HG02610 (cell line): ENCODE results near the gene SHROOM1.
"Not testable (repeated sequence)": the region's sequence is repeated elsewhere in the genome, so short reads cannot be mapped to it uniquely, and the experiment has no call there.

Experiments
- ATAC-seq: cut with Tn5 transposase; IDR thresholded peaks from one replicate; pipeline ENCODE4 v1.9.1; 2021; ENCODE audit warnings: mild to moderate bottlenecking, moderate library complexity; ENCODE audit not compliant: unreplicated experiment

Gene SHROOM1

GRCh38 chr5:132808448-132808847, 22.0 kb downstream of the SHROOM1 start:
- no peak for ATAC-seq

- no peak for ATAC-seq
Observed at GRCh38 chr5:132807163-132807838, 23.1 kb downstream of the SHROOM1 start.

DNA sequence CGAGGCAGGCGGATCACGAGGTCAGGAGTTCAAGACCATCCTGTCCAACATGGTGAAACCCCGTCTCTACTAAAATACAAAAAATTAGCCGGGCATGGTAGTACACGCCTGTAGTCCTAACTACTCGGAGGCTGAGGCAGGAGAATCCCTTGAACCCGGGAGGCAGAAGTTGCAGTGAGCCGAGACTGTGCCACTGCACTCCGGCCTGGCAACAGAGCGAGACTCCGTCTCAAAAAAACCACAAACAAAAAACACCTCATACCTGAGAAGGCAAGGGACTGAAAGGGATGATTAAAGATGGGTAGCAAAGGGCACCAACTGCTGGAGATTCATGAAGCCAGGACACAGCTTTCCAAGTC, 23.7 kb downstream of the SHROOM1 start:
- not testable (repeated sequence) for ATAC-seq

DNA sequence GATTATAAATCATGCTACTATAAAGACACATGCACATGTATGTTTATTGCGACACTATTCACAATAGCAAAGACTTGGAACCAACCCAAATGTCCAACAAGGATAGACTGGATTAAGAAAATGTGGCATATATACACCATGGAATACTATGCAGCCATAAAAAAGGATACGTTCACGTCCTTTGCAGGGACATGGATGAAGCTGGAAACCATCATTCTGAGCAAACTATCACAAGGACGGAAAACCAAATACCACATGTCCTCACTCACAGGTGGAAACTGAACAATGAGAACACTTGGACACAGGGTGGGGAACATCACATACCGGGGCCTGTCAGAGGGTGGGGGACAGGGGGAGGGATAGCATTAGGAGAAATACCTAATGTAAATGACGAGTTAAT, 24.6 kb downstream of the SHROOM1 start:
- ATAC-seq, result not testable (repeated sequence)

DNA sequence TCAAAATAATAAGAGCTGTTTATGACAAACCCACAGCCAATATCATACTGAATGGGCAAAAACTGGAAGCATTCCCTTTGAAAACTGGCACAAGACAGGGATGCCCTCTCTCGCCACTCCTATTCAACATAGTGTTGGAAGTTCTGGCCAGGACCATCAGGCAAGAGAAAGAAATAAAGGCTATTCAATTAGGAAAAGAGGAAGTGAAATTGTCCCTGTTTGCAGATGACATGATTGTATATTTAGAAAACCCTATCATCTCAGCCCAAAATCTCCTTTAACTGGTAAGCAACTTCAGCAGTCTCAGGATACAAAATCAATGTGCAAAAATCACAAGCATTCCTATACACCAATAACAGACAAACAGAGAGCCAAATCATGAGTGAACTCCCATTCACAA, 26.2 kb downstream of the SHROOM1 start:
- ATAC-seq, result not testable (repeated sequence)

DNA sequence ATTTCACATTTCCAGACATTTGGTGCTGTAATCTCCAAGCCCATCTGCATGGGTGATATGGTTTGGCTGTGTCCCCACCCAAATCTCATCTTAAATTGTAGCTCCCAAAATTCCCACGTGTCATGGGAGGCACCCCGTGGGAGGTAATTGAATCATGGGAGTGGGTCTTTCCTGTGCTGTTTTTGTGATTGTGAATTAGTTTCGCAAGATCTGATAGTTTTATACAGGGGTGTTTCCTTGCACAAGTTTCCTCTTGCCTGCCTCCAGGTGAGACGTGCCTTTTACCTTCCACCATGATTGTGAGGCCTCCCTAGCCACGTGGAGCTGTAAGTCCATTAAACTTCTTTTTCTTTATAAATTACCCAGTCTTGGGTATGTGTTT, 27.8 kb downstream of the SHROOM1 start:
- ATAC-seq, result not testable (repeated sequence)

GRCh38 chr5:132802044-132802684, 28.3 kb downstream of the SHROOM1 start:
- no peak for ATAC-seq

DNA sequence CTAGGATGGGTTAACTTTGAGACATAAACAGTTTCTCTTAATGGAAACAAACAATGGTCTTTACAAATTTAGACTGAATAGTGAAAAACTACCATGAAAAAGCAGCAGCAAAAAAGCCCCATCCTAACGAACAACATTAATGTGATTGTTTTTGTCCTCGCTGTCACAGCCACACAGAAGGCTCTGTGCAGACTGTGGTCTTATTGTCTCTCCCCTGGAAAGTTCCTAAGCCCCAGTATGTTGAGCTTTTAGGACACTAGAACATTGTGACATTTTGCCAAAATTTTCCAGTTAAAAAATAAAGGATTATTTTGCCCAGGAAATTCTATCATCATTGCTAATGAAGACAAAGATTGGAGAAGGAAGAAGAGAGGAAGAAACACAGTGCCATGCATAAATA, 29.9 kb downstream of the SHROOM1 start:
- no peak for ATAC-seq

GRCh38 chr5:132799392-132799791, 31.1 kb downstream of the SHROOM1 start:
- no peak for ATAC-seq

GRCh38 chr5:132797651-132798050, 32.8 kb downstream of the SHROOM1 start:
- no peak for ATAC-seq

DNA sequence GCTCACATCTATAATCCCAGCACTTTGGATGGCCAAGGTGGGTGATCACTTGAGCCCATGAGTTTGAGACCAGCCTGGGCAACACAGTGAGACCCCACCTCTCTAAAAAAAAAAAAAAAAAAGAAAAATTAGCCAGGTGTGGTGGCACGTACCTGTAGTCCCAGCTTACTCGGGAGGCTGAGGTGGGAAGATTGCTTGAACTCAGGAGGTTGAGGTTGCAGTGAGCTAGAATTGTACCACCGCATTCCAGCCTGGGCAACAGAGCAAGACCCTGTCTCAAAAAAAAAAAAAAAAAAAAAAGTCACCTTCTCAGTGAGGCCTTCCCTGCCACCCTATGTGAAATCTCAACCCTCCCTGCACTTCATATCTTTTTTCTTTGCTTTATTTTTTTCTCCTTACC, 39.4 kb downstream of the SHROOM1 start:
- no peak for ATAC-seq

- no peak for ATAC-seq
Observed at GRCh38 chr5:132790201-132790865, 40.1 kb downstream of the SHROOM1 start.

DNA sequence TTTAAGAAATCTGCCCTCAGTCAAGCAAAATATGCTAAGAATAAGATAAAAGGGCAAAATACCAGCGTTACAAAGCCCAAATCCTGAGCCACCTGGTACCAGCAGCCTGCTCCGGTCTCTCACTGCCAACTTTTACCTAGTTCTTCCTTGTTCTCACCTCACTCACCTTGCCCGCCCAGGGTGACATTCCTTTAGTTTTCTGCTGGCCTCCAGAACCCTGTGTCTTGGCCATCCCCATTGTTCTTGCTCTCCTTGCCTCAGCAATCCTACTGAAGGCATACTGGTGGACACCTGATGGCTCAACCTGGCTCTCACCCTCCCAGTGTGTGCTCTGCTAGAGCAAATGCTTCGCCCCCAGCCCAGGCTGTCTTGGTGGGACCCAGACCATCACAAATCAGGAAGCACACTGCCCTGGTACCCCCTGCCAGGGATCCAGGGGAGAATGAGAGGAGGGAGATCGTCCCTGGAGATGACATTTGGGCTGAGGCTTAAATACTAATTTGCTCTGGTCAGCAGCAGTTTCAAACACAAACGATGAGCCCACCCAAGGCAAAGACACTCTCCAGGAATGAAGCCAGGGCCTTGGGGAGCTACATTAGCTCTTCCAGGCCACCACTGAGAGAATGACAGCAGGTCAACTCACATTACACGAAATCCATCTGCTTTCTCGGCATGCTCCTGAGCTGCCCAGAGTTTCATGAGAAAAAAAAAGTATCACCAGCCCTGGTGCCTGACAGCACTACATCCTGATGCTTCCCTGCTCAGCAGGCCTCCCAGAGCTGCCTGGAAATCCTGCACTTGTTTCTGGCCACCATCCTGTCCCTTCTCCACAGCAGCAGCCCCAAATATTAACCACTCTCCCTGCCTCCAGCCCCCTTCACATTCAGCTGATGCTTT, 41.2 kb downstream of the SHROOM1 start:
- no peak for ATAC-seq

- ATAC-seq, result no peak
Observed at GRCh38 chr5:132788508-132788907, 41.9 kb downstream of the SHROOM1 start.

DNA sequence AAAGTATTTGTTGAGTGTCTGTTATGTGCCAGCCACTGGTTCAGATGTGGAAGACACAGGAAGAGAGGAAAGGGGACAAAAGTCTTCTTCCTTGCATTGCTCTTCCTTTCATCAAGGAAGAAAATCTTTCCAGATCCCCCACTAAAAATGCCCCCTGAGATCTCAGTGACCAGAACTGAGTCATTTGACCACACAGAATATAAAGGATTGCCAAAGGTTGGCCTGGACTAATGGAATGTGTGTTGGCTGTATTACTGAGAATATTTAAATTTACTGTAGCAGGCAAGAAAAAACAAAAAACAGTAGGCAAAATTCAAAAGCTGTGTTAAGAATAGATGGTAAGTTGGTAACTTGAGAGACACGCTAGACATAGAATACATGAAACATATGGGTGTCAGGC, 43.4 kb downstream of the SHROOM1 start:
- no peak for ATAC-seq

DNA sequence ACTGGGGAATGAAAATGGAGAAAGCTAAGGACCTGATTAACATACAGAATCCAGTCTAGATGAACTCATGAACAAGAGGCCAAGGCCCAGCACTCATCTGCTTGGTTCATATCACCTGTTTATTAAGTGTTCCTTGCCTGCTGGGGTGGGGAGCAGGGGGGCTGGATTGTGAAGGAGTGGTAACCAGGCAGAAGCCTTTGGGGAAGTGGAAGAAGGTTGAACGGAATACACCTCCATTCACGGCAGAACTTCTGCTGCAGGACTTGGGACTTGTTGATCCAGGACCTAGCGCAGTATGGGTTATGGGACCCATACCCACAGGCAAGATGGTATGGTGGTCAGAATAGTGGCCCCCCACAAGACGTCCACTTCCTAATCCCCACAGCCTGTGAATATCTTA, 44.6 kb downstream of the SHROOM1 start:
- ATAC-seq, result no peak

- no peak for ATAC-seq
Observed at GRCh38 chr5:132785365-132785764, 45.1 kb downstream of the SHROOM1 start.

GRCh38 chr5:132782101-132782500, 48.3 kb downstream of the SHROOM1 start:
- no peak for ATAC-seq

- no peak for ATAC-seq
Observed at GRCh38 chr5:132781029-132781428, 49.4 kb downstream of the SHROOM1 start.

GRCh38 chr5:132780577-132780976, 49.9 kb downstream of the SHROOM1 start:
- ATAC-seq, result no peak

- no peak for ATAC-seq
Observed at GRCh38 chr5:132779961-132780360, 50.5 kb downstream of the SHROOM1 start.
